Activated T-cell treated with anti-CD3 and anti-CD28 coated beads, Interleukin-2, amount 50 U/mL, for 4 hours (primary cell): ENCODE results near the gene ATG10. TPM values are rescaled to one million over a fixed set of nuclear protein-coding genes. Genes with fewer than 3 reads are reported as not detected.
"Not testable (repeated sequence)": the region's sequence is repeated elsewhere in the genome, so short reads cannot be mapped to it uniquely, and the experiment has no call there.

ENCODE experiments used
- ATAC-seq, 2 donors: fragments of 200-7000 bp; cut with Tn5 transposase; one replicate each; pipeline ENCODE4 v1.10.0; 2021
- DNase-seq: peaks from one replicate; pipeline ENCODE4 v3.0.0-alpha.2; 2020
- H3K27me3 Mint-ChIP-seq: one replicate; pipeline ENCODE4 v1.8.0; 2021; ENCODE audit warnings: low read depth, mixed read lengths
- H3K36me3 Mint-ChIP-seq: one replicate; pipeline ENCODE4 v1.8.0; 2022; ENCODE audit warnings: mixed read lengths; ENCODE audit not compliant: insufficient read depth
- H3K4me1 Mint-ChIP-seq: one replicate; pipeline ENCODE4 v1.8.0; 2021; ENCODE audit warnings: low read depth, mixed read lengths
- H3K4me3 Mint-ChIP-seq: one replicate; pipeline ENCODE4 v1.8.0; 2021; ENCODE audit warnings: mild to moderate bottlenecking, moderate library complexity, mixed read lengths
- H3K9me3 Mint-ChIP-seq: one replicate; pipeline ENCODE4 v1.8.0; 2021; ENCODE audit warnings: mixed read lengths
- total RNA-seq, 3 donors: library from RNA; stranded (reverse); gene quantifications; one replicate each; pipeline ENCODE4 v1.2.1, GENCODE V29; 2021

Gene ATG10
- 1 to 10 TPM; 4.6 to 5.8 (median 5.3) TPM for total RNA-seq

GRCh38 chr5:81971712-81972491 is at the start of gene ATG10:
Gene ATG10 (plus strand): TSS chr5:81972023. CDS start chr5:81987571, 15,548 bp downstream.
- ATAC-seq (peak; percentile 96), DNase-seq (peak; percentile 82)
- H3K27me3 Mint-ChIP-seq, result no peaks in the 10 kb centered on the region
- no peaks in the 10 kb centered on the region for H3K9me3 Mint-ChIP-seq
- H3K4me1 Mint-ChIP-seq, result peaks cover 29% of the 10 kb centered on the region
- no peaks in the 10 kb centered on the region for H3K36me3 Mint-ChIP-seq
- H3K4me3 Mint-ChIP-seq, result peak within 1 kb of the TSS; percentile 95

GRCh38 chr5:81922854-81923279 is 49.0 kb upstream of the ATG10 start:
- ATAC-seq, result peak in 1 of 2 donors; percentile 14

GRCh38 chr5:81924442-81924841 is 47.4 kb upstream of the ATG10 start:
- H3K27me3 Mint-ChIP-seq, result peaks cover 11% of the 10 kb centered on the region
- H3K4me1 Mint-ChIP-seq, result no peaks in the 10 kb centered on the region
- no peaks in the 10 kb centered on the region for H3K36me3 Mint-ChIP-seq
- no peak for DNase-seq
- H3K4me3 Mint-ChIP-seq, result no peak overlapping the region
- peaks cover 7% of the 10 kb centered on the region for H3K9me3 Mint-ChIP-seq
- ATAC-seq, result no peak

More at GRCh38 chr5:81922854-81923279, 49.0 kb upstream of the ATG10 start:
- no peaks in the 10 kb centered on the region for H3K36me3 Mint-ChIP-seq
- peaks cover 11% of the 10 kb centered on the region for H3K27me3 Mint-ChIP-seq
- no peak for DNase-seq
- H3K4me3 Mint-ChIP-seq, result no peak overlapping the region
- H3K4me1 Mint-ChIP-seq, result no peaks in the 10 kb centered on the region
- peaks cover 3% of the 10 kb centered on the region for H3K9me3 Mint-ChIP-seq

- DNase-seq, result no peak
- Mint-ChIP-seq H3K4me3 (no peak overlapping the region), H3K36me3 (no peaks in the 10 kb centered on the region), H3K9me3 (peaks cover 7% of the 10 kb centered on the region), H3K27me3 (peaks cover 11% of the 10 kb centered on the region), H3K4me1 (no peaks in the 10 kb centered on the region)
- no peak for ATAC-seq
Observed at GRCh38 chr5:81925009-81925408, 46.8 kb upstream of the ATG10 start.

- H3K4me1 Mint-ChIP-seq, result no peaks in the 10 kb centered on the region
- no peak for DNase-seq
- peaks cover 7% of the 10 kb centered on the region for H3K9me3 Mint-ChIP-seq
- H3K4me3 Mint-ChIP-seq, result no peak overlapping the region
- no peaks in the 10 kb centered on the region for H3K36me3 Mint-ChIP-seq
- ATAC-seq, result no peak
- peaks cover 11% of the 10 kb centered on the region for H3K27me3 Mint-ChIP-seq
Observed at GRCh38 chr5:81925981-81926380, 45.8 kb upstream of the ATG10 start.

GRCh38 chr5:81936066-81936465 is 35.8 kb upstream of the ATG10 start:
- H3K36me3 Mint-ChIP-seq, result no peaks in the 10 kb centered on the region
- H3K27me3 Mint-ChIP-seq, result no peaks in the 10 kb centered on the region
- DNase-seq, result no peak
- no peak overlapping the region for H3K4me3 Mint-ChIP-seq
- H3K9me3 Mint-ChIP-seq, result peaks cover under 1% of the 10 kb centered on the region
- no peak for ATAC-seq
- no peaks in the 10 kb centered on the region for H3K4me1 Mint-ChIP-seq

- DNase-seq (no peak), ATAC-seq (no peak)
- Mint-ChIP-seq H3K4me1 (no peaks in the 10 kb centered on the region), H3K4me3 (no peak overlapping the region), H3K27me3 (no peaks in the 10 kb centered on the region), H3K9me3 (peaks cover 7% of the 10 kb centered on the region), H3K36me3 (no peaks in the 10 kb centered on the region)
Observed at GRCh38 chr5:81936750-81937149, 35.1 kb upstream of the ATG10 start.

- no peaks in the 10 kb centered on the region for H3K36me3 Mint-ChIP-seq
- no peaks in the 10 kb centered on the region for H3K27me3 Mint-ChIP-seq
- DNase-seq (no peak), ATAC-seq (no peak)
- no peak overlapping the region for H3K4me3 Mint-ChIP-seq
- H3K4me1 Mint-ChIP-seq, result no peaks in the 10 kb centered on the region
- peaks cover 24% of the 10 kb centered on the region for H3K9me3 Mint-ChIP-seq
Observed at GRCh38 chr5:81942746-81943145, 29.1 kb upstream of the ATG10 start.

- Mint-ChIP-seq H3K4me1 (no peaks in the 10 kb centered on the region), H3K9me3 (peaks cover 1% of the 10 kb centered on the region), H3K36me3 (no peaks in the 10 kb centered on the region), H3K4me3 (no peak overlapping the region), H3K27me3 (no peaks in the 10 kb centered on the region)
- ATAC-seq (no peak), DNase-seq (no peak)
Observed at GRCh38 chr5:81948349-81948748, 23.5 kb upstream of the ATG10 start.

GRCh38 chr5:81949462-81949861 is 22.4 kb upstream of the ATG10 start:
- H3K4me3 Mint-ChIP-seq, result no peak overlapping the region
- H3K36me3 Mint-ChIP-seq, result no peaks in the 10 kb centered on the region
- ATAC-seq, result no peak

GRCh38 chr5:81950996-81951395 is 20.8 kb upstream of the ATG10 start:
- no peak for ATAC-seq
- DNase-seq, result no peak
- H3K4me1 Mint-ChIP-seq, result no peaks in the 10 kb centered on the region
- H3K27me3 Mint-ChIP-seq, result no peaks in the 10 kb centered on the region
- no peaks in the 10 kb centered on the region for H3K9me3 Mint-ChIP-seq
- no peak overlapping the region for H3K4me3 Mint-ChIP-seq
- no peaks in the 10 kb centered on the region for H3K36me3 Mint-ChIP-seq

More at GRCh38 chr5:81949462-81949861, 22.4 kb upstream of the ATG10 start:
- DNase-seq, result no peak
- Mint-ChIP-seq H3K27me3 (no peaks in the 10 kb centered on the region), H3K9me3 (no peaks in the 10 kb centered on the region), H3K4me1 (no peaks in the 10 kb centered on the region)

GRCh38 chr5:81954796-81955195 is 17.0 kb upstream of the ATG10 start:
- H3K36me3 Mint-ChIP-seq, ATAC-seq, H3K4me1 Mint-ChIP-seq, H3K27me3 Mint-ChIP-seq, H3K9me3 Mint-ChIP-seq, DNase-seq, H3K4me3 Mint-ChIP-seq: not testable (repeated sequence)

- H3K4me1 Mint-ChIP-seq, DNase-seq, H3K36me3 Mint-ChIP-seq, H3K27me3 Mint-ChIP-seq, ATAC-seq, H3K9me3 Mint-ChIP-seq, H3K4me3 Mint-ChIP-seq: not testable (repeated sequence)
Observed at GRCh38 chr5:81958129-81958528, 13.7 kb upstream of the ATG10 start.

- Mint-ChIP-seq H3K4me1 (no peaks in the 10 kb centered on the region), H3K4me3 (no peak overlapping the region), H3K9me3 (no peaks in the 10 kb centered on the region), H3K36me3 (no peaks in the 10 kb centered on the region), H3K27me3 (no peaks in the 10 kb centered on the region)
- DNase-seq, result no peak
- no peak for ATAC-seq
Observed at GRCh38 chr5:81961651-81962440, 10.0 kb upstream of the ATG10 start.

GRCh38 chr5:81963544-81963943 is 8.3 kb upstream of the ATG10 start:
- no peaks in the 10 kb centered on the region for H3K36me3 Mint-ChIP-seq
- no peak for ATAC-seq
- no peak overlapping the region for H3K4me3 Mint-ChIP-seq
- H3K4me1 Mint-ChIP-seq, result no peaks in the 10 kb centered on the region
- no peaks in the 10 kb centered on the region for H3K9me3 Mint-ChIP-seq
- no peaks in the 10 kb centered on the region for H3K27me3 Mint-ChIP-seq
- DNase-seq, result no peak
